ENCODE measurements around the gene HSDL1. TPM values are rescaled to one million over a fixed set of nuclear protein-coding genes. Genes with fewer than 3 reads are reported as not detected.

Gene HSDL1
- total RNA-seq, 2 donors from 2014 or later, result 14.6 to 15.4 TPM

GRCh38 chr16:84080378-84080777 lies 64.6 kb downstream of the HSDL1 start:
- H3K27ac ChIP-seq, result peak overlapping the region; percentile 61 to 62
- DNase-seq (ENCODE audit: low spot score), result no peak

GRCh38 chr16:84079664-84080063 lies 65.3 kb downstream of the HSDL1 start:
- Histone ChIP-seq H3K27me3 (no peaks in the 10 kb centered on the region), H3K4me3 (no peak overlapping the region), H3K9me3 (no peaks in the 10 kb centered on the region), H3K27ac (peak overlapping the region; percentile 61 to 62), H3K4me1 (peaks cover 0 to 33% of the 10 kb centered on the region in 2 donors), H3K36me3 (peaks cover 63% of the 10 kb centered on the region)
- TF ChIP-seq CTCF (IDR thresholded peaks at IDR 0.05), result no peak
- DNase-seq (ENCODE audit: low spot score), result no peak

More at GRCh38 chr16:84080378-84080777, 64.6 kb downstream of the HSDL1 start:
- Histone ChIP-seq H3K27me3 (no peaks in the 10 kb centered on the region), H3K9me3 (no peaks in the 10 kb centered on the region), H3K4me3 (no peak overlapping the region), H3K36me3 (peaks cover 61% of the 10 kb centered on the region), H3K4me1 (peaks cover 0 to 35% of the 10 kb centered on the region in 2 donors)
- no peak for TF ChIP-seq CTCF (IDR thresholded peaks at IDR 0.05)

GRCh38 chr16:84075376-84075775 lies 69.6 kb downstream of the HSDL1 start:
- no peaks in the 10 kb centered on the region for H3K27me3 ChIP-seq
- DNase-seq (ENCODE audit: low spot score), result no peak
- no peaks in the 10 kb centered on the region for H3K9me3 ChIP-seq
- peaks cover 61% of the 10 kb centered on the region for H3K36me3 ChIP-seq
- no peak overlapping the region for H3K4me3 ChIP-seq
- TF ChIP-seq CTCF (IDR thresholded peaks at IDR 0.05), result no peak
- peaks cover 0 to 25% of the 10 kb centered on the region in 2 donors for H3K4me1 ChIP-seq
- peak overlapping the region; percentile 81 to 87 for H3K27ac ChIP-seq

- H3K27ac ChIP-seq, result peak overlapping the region; percentile 81 to 87
- no peak overlapping the region for H3K4me3 ChIP-seq
- no peaks in the 10 kb centered on the region for H3K27me3 ChIP-seq
- TF ChIP-seq CTCF (IDR thresholded peaks at IDR 0.05), result no peak
- peaks cover 0 to 20% of the 10 kb centered on the region in 2 donors for H3K4me1 ChIP-seq
- H3K36me3 ChIP-seq, result peaks cover 64% of the 10 kb centered on the region
- no peak for DNase-seq (ENCODE audit: low spot score)
- H3K9me3 ChIP-seq, result no peaks in the 10 kb centered on the region
Observed at GRCh38 chr16:84074721-84075120, 70.3 kb downstream of the HSDL1 start.

Other genes starting within 250 kb of the HSDL1 start
- gene MLYCD, start 246.1 kb downstream of the HSDL1 start, total RNA-seq, result 10 to 100 TPM; 22.0 to 37.0 TPM
- 1 to 10 TPM; 6.0 to 6.5 TPM for gene OSGIN1, start 191.9 kb downstream of the HSDL1 start, total RNA-seq
- under 1 TPM in 1 of 2 donors, not detected in 1; 0.71 TPM for gene NECAB2, start 176.9 kb downstream of the HSDL1 start, total RNA-seq
- gene SLC38A8, start 102.4 kb downstream of the HSDL1 start, total RNA-seq, result not detected
- gene MBTPS1, start 28.2 kb downstream of the HSDL1 start, total RNA-seq, result 10 to 100 TPM; 75.3 to 77.5 TPM
- 1 to 10 TPM in 1 of 2 donors, not detected in 1; 1.8 TPM for gene DNAAF1, start 131 bp upstream of the HSDL1 start, total RNA-seq
- 10 to 100 TPM; 16.2 to 18.4 TPM for gene TAF1C, start 41.9 kb upstream of the HSDL1 start, total RNA-seq
- gene ADAD2, start 46.0 kb upstream of the HSDL1 start, total RNA-seq, result under 1 TPM in 1 of 2 donors, not detected in 1; 0.19 TPM
- not detected for gene KCNG4, start 94.8 kb upstream of the HSDL1 start, total RNA-seq
- 1 to 10 TPM in 1 of 2 donors, under 1 TPM in 1; 0.59 to 3.3 TPM for gene WFDC1, start 149.7 kb upstream of the HSDL1 start, total RNA-seq
- not detected for gene ATP2C2, start 223.4 kb upstream of the HSDL1 start, total RNA-seq

Measured in right atrium auricular region (tissue), 2 donors.